ENCODE measurements around the gene ECE1.
"Not testable (repeated sequence)": the region's sequence is repeated elsewhere in the genome, so short reads cannot be mapped to it uniquely, and the experiment has no call there.

ECE1 gene

GRCh38 chr1:21291964-21292363 is 1.7 kb upstream of the ECE1 start:
- no peak for DNase-seq (ENCODE audit: low read depth)

GRCh38 chr1:21291184-21291583 is 921 bp upstream of the ECE1 start:
- DNase-seq (ENCODE audit: low read depth) = no peak

- no peak for DNase-seq (ENCODE audit: low read depth)
Observed at GRCh38 chr1:21290546-21290944, 282 bp upstream of the ECE1 start.

- DNase-seq (ENCODE audit: low read depth) = no peak
Observed at GRCh38 chr1:21289127-21289526, 1.1 kb downstream of the ECE1 start.

- no peak for DNase-seq (ENCODE audit: low read depth)
Observed at GRCh38 chr1:21287905-21288514, 2.3 kb downstream of the ECE1 start.

GRCh38 chr1:21285386-21285785 is 4.9 kb downstream of the ECE1 start:
- not testable (repeated sequence) for DNase-seq (ENCODE audit: low read depth)

- no peak for DNase-seq (ENCODE audit: low read depth)
Observed at GRCh38 chr1:21285055-21285372, 5.2 kb downstream of the ECE1 start.

- DNase-seq (ENCODE audit: low read depth) = no peak
Observed at GRCh38 chr1:21284206-21285054, 5.8 kb downstream of the ECE1 start.

- DNase-seq (ENCODE audit: low read depth) = no peak
Observed at GRCh38 chr1:21283524-21283923, 6.7 kb downstream of the ECE1 start.

- not testable (repeated sequence) for DNase-seq (ENCODE audit: low read depth)
Observed at GRCh38 chr1:21282020-21282419, 8.2 kb downstream of the ECE1 start.

GRCh38 chr1:21280482-21280881 is 9.8 kb downstream of the ECE1 start:
- no peak for DNase-seq (ENCODE audit: low read depth)

GRCh38 chr1:21280011-21280471 is 10.2 kb downstream of the ECE1 start:
- no peak for DNase-seq (ENCODE audit: low read depth)

- DNase-seq (ENCODE audit: low read depth) = no peak
Observed at GRCh38 chr1:21278860-21279845, 11.1 kb downstream of the ECE1 start.

- no peak for DNase-seq (ENCODE audit: low read depth)
Observed at GRCh38 chr1:21278208-21278859, 11.9 kb downstream of the ECE1 start.

GRCh38 chr1:21277180-21277579 is 13.1 kb downstream of the ECE1 start:
- DNase-seq (ENCODE audit: low read depth) = no peak

- no peak for DNase-seq (ENCODE audit: low read depth)
Observed at GRCh38 chr1:21272540-21272939, 17.7 kb downstream of the ECE1 start.

- DNase-seq (ENCODE audit: low read depth) = no peak
Observed at GRCh38 chr1:21271550-21271949, 18.7 kb downstream of the ECE1 start.

- DNase-seq (ENCODE audit: low read depth) = no peak
Observed at GRCh38 chr1:21270086-21270689, 20.1 kb downstream of the ECE1 start.

- no peak for DNase-seq (ENCODE audit: low read depth)
Observed at GRCh38 chr1:21269461-21270085, 20.7 kb downstream of the ECE1 start.

- no peak for DNase-seq (ENCODE audit: low read depth)
Observed at GRCh38 chr1:21268281-21269239, 21.7 kb downstream of the ECE1 start.

Data from HS-5 (cell line).